ENCODE data around the gene ZG16B.
A peak's percentile ranks its signal among the peaks of the same experiment; 100 is the strongest.

ZG16B gene

DNA sequence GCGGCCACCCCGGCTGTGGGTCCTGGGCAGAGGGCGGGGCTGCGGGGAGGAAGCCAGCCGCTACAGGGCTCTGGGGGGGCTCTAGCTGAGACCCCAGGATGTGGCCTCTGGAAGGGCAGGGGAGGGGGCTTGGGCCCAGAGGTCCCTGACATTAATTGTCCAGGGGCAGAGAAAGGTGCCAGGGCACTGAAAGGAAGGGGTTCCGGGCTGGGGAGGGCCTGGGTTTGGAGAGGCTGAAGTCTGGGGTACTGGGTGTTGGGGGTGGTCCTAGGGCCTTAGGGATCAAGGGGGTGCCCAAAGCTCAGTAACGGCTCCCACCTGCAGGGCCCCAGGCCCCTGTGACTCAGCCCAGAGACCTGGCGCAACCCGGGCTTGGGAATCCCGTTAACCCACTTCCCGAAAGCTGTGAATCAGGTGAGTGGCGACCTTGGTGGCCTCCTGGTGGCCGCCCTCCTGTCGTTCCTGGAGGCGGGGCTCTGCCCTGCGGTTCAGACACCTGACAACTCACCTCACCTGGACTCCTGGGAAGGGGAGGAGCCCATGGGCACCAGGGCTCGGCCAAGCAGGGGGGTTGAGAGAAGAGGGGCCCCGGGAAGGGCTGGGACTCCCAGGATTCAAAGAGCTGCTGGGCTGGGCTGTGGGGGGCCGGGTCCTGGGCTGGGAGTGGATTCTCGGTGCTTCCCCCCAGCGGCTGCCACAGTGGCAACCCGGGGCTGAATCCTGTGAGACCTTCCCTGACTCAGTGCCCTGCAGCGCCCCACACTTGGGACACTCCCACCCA, 28.3 kb downstream of the ZG16B start:
- no peak overlapping the region for H3K27ac ChIP-seq
- peak; percentile 48 for DNase-seq (ENCODE audit: low spot score)
- ChIA-PET CTCF (interaction anchor here (0.7 to 1.5 kb wide), 5 partner anchors 9 to 1176 kb away, joined by 3 to 4 read pairs (median 3); partner anchors contain the start of gene ZG16B), POLR2A (ENCODE audit: low non-redundant PET) (interaction anchor here (1.0 to 1.2 kb wide), 2 partner anchors 20 to 81 kb away, joined by 3 to 4 read pairs; no protein-coding TSS in a partner anchor)
- TF ChIP-seq, protein P1, sequence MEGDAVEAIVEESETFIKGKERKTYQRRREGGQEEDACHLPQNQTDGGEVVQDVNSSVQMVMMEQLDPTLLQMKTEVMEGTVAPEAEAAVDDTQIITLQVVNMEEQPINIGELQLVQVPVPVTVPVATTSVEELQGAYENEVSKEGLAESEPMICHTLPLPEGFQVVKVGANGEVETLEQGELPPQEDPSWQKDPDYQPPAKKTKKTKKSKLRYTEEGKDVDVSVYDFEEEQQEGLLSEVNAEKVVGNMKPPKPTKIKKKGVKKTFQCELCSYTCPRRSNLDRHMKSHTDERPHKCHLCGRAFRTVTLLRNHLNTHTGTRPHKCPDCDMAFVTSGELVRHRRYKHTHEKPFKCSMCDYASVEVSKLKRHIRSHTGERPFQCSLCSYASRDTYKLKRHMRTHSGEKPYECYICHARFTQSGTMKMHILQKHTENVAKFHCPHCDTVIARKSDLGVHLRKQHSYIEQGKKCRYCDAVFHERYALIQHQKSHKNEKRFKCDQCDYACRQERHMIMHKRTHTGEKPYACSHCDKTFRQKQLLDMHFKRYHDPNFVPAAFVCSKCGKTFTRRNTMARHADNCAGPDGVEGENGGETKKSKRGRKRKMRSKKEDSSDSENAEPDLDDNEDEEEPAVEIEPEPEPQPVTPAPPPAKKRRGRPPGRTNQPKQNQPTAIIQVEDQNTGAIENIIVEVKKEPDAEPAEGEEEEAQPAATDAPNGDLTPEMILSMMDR (conservative IDR thresholded peaks at IDR 0.05; ENCODE audit: low read depth), result no peak

DNA sequence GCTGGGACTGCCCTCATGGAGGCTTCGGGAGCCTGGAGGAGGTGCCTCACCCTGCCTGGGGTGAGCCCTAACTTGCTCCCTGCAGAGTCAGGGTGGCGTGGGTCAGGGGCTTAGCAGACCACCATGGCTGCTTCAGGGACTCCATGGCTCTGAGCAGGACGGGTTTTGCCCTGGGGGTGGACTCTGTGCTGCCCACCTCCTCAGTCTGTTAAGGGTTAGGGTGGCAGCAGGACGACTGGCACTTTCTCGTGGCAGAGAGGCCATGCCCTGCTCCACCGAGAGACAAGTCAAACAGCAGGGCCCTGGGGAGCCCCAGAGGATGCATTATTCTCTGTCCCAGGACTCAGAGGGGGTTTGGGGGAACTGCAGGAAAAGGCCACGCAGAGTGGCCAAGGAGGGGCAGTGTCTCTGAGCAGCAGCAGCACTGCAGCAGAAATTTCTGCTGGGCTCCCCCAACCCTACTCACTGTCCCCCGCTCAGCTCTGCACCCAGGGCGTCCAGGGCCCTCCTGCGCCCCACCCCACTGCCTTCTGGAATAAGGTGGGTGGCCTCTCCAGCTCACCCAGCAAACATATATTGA, 29.7 kb downstream of the ZG16B start:
- no peak overlapping the region for H3K27ac ChIP-seq
- TF ChIP-seq, protein P1 (conservative IDR thresholded peaks at IDR 0.05; ENCODE audit: low read depth), result no peak
- ChIA-PET POLR2A (ENCODE audit: low non-redundant PET) (no interaction called here), CTCF (interaction anchor here (0.7 kb wide), 1 partner anchor 931 kb away, joined by 4 read pairs; no protein-coding TSS in a partner anchor)
- no peak for DNase-seq (ENCODE audit: low spot score)

- TF ChIP-seq, protein P1 (conservative IDR thresholded peaks at IDR 0.05; ENCODE audit: low read depth), result no peak
- ChIA-PET POLR2A (ENCODE audit: low non-redundant PET) (no interaction called here), CTCF (interaction anchor here (0.7 kb wide), 1 partner anchor 38 kb away, joined by 3 read pairs; no protein-coding TSS in a partner anchor)
- peak; percentile 26 for DNase-seq (ENCODE audit: low spot score)
- no peak overlapping the region for H3K27ac ChIP-seq
Observed at GRCh38 chr16:2860826-2861567, 30.9 kb downstream of the ZG16B start.

DNA sequence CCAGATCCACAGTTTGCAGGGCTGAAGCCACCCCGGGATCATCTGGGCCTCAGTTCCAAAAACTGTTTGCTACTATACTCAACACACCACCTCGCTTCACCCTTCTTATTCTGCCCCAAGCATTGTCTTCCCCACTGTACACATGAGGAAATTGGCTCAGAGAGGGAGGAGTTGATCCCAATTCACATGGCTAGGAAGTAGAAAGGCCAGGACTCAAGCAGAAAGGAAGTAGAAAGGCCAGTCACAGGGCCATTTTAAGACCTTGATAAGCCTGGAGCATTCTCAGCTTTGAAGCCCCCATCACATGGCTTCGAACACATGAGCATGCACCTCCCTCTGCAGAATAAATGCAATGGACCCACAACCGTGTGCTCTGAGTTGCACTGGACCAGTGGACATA, 35.5 kb downstream of the ZG16B start:
- CTCF ChIA-PET, result no interaction called here
- no peak overlapping the region for H3K27ac ChIP-seq
- POLR2A ChIA-PET (ENCODE audit: low non-redundant PET), result no interaction called here
- TF ChIP-seq, protein P1 (conservative IDR thresholded peaks at IDR 0.05; ENCODE audit: low read depth), result no peak
- DNase-seq (ENCODE audit: low spot score), result no peak

- POLR2A ChIA-PET (ENCODE audit: low non-redundant PET), result no interaction called here
- TF ChIP-seq, protein P1 (conservative IDR thresholded peaks at IDR 0.05; ENCODE audit: low read depth), result no peak
- no peak for DNase-seq (ENCODE audit: low spot score)
- CTCF ChIA-PET, result no interaction called here
- H3K27ac ChIP-seq, result no peak overlapping the region
Observed at GRCh38 chr16:2866431-2866830, 36.3 kb downstream of the ZG16B start.

DNA sequence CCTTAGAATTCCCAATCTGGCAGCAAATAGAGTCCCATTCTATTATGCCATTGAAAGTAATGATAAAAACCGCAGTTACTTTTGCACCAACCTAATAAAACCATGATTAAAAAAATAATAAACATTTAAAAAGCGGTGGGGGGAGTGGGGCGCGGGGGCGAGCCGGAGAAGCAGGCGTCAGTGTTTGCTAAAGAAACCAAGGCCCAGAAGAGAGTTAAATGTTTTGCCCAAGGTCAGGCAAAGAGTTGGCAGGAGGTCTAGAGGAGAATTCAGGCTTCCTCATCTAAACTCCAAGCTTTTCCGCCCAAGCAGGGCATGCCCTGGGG, 37.5 kb downstream of the ZG16B start:
- POLR2A ChIA-PET (ENCODE audit: low non-redundant PET), result interaction anchor here (0.6 kb wide), 1 partner anchor 126 kb away, joined by 8 read pairs; no protein-coding TSS in a partner anchor
- DNase-seq (ENCODE audit: low spot score), result no peak
- TF ChIP-seq, protein P1 (conservative IDR thresholded peaks at IDR 0.05; ENCODE audit: low read depth), result no peak
- peak overlapping the region; percentile 96 for H3K27ac ChIP-seq
- CTCF ChIA-PET, result interaction anchor here (0.7 to 1.7 kb wide), 11 partner anchors 9 to 128 kb away, joined by 3 to 19 read pairs (median 4); partner anchors contain the start of genes PRSS22 and ZG16B
